ENCODE results near the gene CD247.
"Not testable (repeated sequence)": the region's sequence is repeated elsewhere in the genome, so short reads cannot be mapped to it uniquely, and the experiment has no call there.

The CD247 gene

GRCh38 chr1:167562702-167563101 lies 44.4 kb upstream of the CD247 start:
- no peak overlapping the region for H3K4me3 ChIP-seq (ENCODE audit: low read depth, low read length)
- no peak for DNase-seq (ENCODE audit: low read depth, low spot score)
- in situ Hi-C loops (cut with HindIII; ENCODE audit: low sequenced_read_pairs) = no loop called here
- TF ChIP-seq CTCF (IDR thresholded peaks at IDR 0.05; ENCODE audit: low read depth, low read length) = no peak

GRCh38 chr1:167561753-167562152 lies 43.4 kb upstream of the CD247 start:
- no peak for TF ChIP-seq CTCF (IDR thresholded peaks at IDR 0.05; ENCODE audit: low read depth, low read length)
- no peak overlapping the region for H3K4me3 ChIP-seq (ENCODE audit: low read depth, low read length)
- DNase-seq (ENCODE audit: low read depth, low spot score) = no peak
- in situ Hi-C loops (cut with HindIII; ENCODE audit: low sequenced_read_pairs) = no loop called here

DNA sequence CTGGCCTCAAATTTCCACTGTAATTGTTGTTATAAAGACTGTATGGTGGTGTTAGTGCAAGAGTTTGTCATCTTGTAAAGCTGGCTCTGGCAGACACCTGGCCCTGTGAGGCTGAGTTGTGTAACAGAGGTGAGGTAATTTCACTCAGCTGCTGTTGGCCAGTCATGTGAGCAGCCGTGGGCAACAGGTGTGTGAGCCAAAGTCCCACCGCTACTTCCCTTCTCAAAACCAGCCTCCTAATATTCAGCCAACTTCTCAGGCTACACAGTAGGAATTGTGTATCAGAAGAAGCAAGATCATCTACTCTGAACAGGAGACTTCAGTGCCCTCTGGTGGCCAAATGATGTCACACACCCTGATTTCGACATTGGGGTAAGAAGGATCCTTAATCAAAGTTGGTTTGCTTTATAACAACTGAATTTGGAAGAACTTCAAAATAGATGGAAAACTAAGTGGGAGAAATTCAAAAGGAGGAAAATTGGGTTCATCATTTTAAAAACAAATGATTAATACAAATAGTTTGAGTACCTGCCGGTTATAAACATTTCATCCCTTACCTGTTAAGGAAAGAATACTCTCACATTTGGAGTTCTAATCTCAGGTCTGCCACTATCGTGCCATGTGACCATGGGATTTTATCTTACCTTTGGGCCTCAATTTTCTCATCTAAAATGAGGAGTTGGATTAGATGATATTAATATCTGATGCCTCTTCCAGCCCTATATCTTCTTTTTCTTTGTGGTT lies 37.8 kb upstream of the CD247 start:
- in situ Hi-C loops (cut with HindIII; ENCODE audit: low sequenced_read_pairs) = no loop called here
- peak; percentile 69 for DNase-seq (ENCODE audit: low read depth, low spot score)
- peak; percentile 89 for TF ChIP-seq CTCF (IDR thresholded peaks at IDR 0.05; ENCODE audit: low read depth, low read length)
- no peak overlapping the region for H3K4me3 ChIP-seq (ENCODE audit: low read depth, low read length)

GRCh38 chr1:167555072-167555471 lies 36.7 kb upstream of the CD247 start:
- H3K4me3 ChIP-seq (ENCODE audit: low read depth, low read length); DNase-seq (ENCODE audit: low read depth, low spot score); in situ Hi-C loops (cut with HindIII; ENCODE audit: low sequenced_read_pairs): not testable (repeated sequence)

GRCh38 chr1:167554028-167554779 lies 35.9 kb upstream of the CD247 start:
- no peak for DNase-seq (ENCODE audit: low read depth, low spot score)
- no peak for TF ChIP-seq CTCF (IDR thresholded peaks at IDR 0.05; ENCODE audit: low read depth, low read length)
- peak overlapping the region; percentile 42 for H3K4me3 ChIP-seq (ENCODE audit: low read depth, low read length)
- in situ Hi-C loops (cut with HindIII; ENCODE audit: low sequenced_read_pairs) = no loop called here

- no peak for TF ChIP-seq CTCF (IDR thresholded peaks at IDR 0.05; ENCODE audit: low read depth, low read length)
- DNase-seq (ENCODE audit: low read depth, low spot score) = peak; percentile 87
- in situ Hi-C loops (cut with HindIII; ENCODE audit: low sequenced_read_pairs) = no loop called here
- H3K4me3 ChIP-seq (ENCODE audit: low read depth, low read length) = peak within 1 kb of the TSS; percentile 42
Measured at GRCh38 chr1:167553136-167554027, 35.1 kb upstream of the CD247 start, which contains the start of gene CREG1. CREG1 (minus strand) TSS chr1:167553762.

Measured in astrocyte of the spinal cord (primary cell).